Astrocyte (in vitro differentiated cells and primary cell): ENCODE results near the gene ARHGAP25. TPM values are rescaled to one million over a fixed set of nuclear protein-coding genes. Genes with fewer than 3 reads are reported as not detected.

Experiments used
- DNase-seq: peaks from one replicate; pipeline ENCODE4 v3.0.0-alpha.2; 2010; ENCODE audit warnings: low read depth
- FAIRE-seq: peaks from 2 replicates; lab custom pipeline; 2011; peaks lifted over from hg19 to GRCh38; lab: Jason Lieb, UNC
- H2AFZ ChIP-seq: 2 replicates; pipeline ENCODE4 v1.6.0; 2012; ENCODE audit warnings: low read depth, low read length, inconsistent platforms
- H3K27ac ChIP-seq: 2 replicates; pipeline ENCODE4 v1.5.1; 2011; ENCODE audit warnings: low read depth, low read length, inconsistent platforms
- H3K27me3 ChIP-seq: 2 replicates; pipeline ENCODE4 v1.6.0; 2011; ENCODE audit warnings: low read length, inconsistent platforms; ENCODE audit not compliant: insufficient read depth
- H3K36me3 ChIP-seq: 2 replicates; pipeline ENCODE4 v1.5.1; 2011; ENCODE audit warnings: low read length, inconsistent platforms; ENCODE audit not compliant: insufficient read depth
- H3K4me1 ChIP-seq: 2 replicates; pipeline ENCODE4 v1.5.1; 2011; ENCODE audit warnings: low read length, inconsistent platforms; ENCODE audit not compliant: insufficient read depth
- H3K4me2 ChIP-seq: 2 replicates; pipeline ENCODE4 v1.6.0; 2012; ENCODE audit warnings: low read length, inconsistent platforms
- H3K4me3 ChIP-seq: 2 replicates; pipeline ENCODE4 v1.5.1; 2011; ENCODE audit warnings: low read depth, mild to moderate bottlenecking, low read length, inconsistent platforms; ENCODE audit not compliant: insufficient read depth
- H3K79me2 ChIP-seq: 2 replicates; pipeline ENCODE4 v1.6.0; 2012; ENCODE audit warnings: mild to moderate bottlenecking, low read length, inconsistent platforms; ENCODE audit not compliant: insufficient read depth
- H3K9ac ChIP-seq: 2 replicates; pipeline ENCODE4 v1.6.0; 2012; ENCODE audit warnings: mild to moderate bottlenecking, low read length, inconsistent platforms
- H3K9me3 ChIP-seq: 2 replicates; pipeline ENCODE4 v1.5.1; 2012; ENCODE audit warnings: low read depth, mild to moderate bottlenecking, low read length, inconsistent platforms; ENCODE audit not compliant: insufficient read depth
- H4K20me1 ChIP-seq: 2 replicates; pipeline ENCODE4 v1.6.0; 2012; ENCODE audit warnings: low read length, inconsistent platforms; ENCODE audit not compliant: insufficient read depth
- H3K27ac Mint-ChIP-seq: one replicate; pipeline ENCODE4 v1.8.0; 2021; ENCODE audit warnings: mild to moderate bottlenecking, mixed read lengths; ENCODE audit not compliant: unreplicated experiment
- H3K27me3 Mint-ChIP-seq: one replicate; pipeline ENCODE4 v1.8.0; 2021; ENCODE audit warnings: low read depth, mixed read lengths; ENCODE audit not compliant: unreplicated experiment
- H3K36me3 Mint-ChIP-seq: one replicate; pipeline ENCODE4 v1.8.0; 2021; ENCODE audit warnings: low read depth, mixed read lengths; ENCODE audit not compliant: unreplicated experiment
- H3K4me1 Mint-ChIP-seq: one replicate; pipeline ENCODE4 v1.8.0; 2021; ENCODE audit warnings: low read depth, mixed read lengths; ENCODE audit not compliant: unreplicated experiment
- H3K4me3 Mint-ChIP-seq: one replicate; pipeline ENCODE4 v1.8.0; 2021; ENCODE audit warnings: mild to moderate bottlenecking, moderate library complexity, mixed read lengths; ENCODE audit not compliant: unreplicated experiment
- H3K9me3 Mint-ChIP-seq: one replicate; pipeline ENCODE4 v1.8.0; 2021; ENCODE audit warnings: mild to moderate bottlenecking, mixed read lengths; ENCODE audit not compliant: unreplicated experiment
- EZH2 ChIP-seq: IDR thresholded peaks from 2 replicates; pipeline ENCODE4 v1.6.1; 2012; ENCODE audit warnings: mild to moderate bottlenecking, low read length, inconsistent platforms; ENCODE audit not compliant: insufficient read depth
- total RNA-seq: library from RNA; stranded (reverse); gene quantifications from 2 replicates; pipeline ENCODE4 v1.2.1, GENCODE V29; 2021
- TF ChIP-seq, protein P1 (sequence below): IDR thresholded peaks from 2 replicates; pipeline ENCODE4 v1.5.1; 2011; ENCODE audit warnings: low read depth, mild to moderate bottlenecking, inconsistent platforms, low read length, moderate library complexity; ENCODE audit not compliant: insufficient read depth

Gene ARHGAP25
- total RNA-seq, 1 donor from 2014 or later = 0.30 TPM

- H3K4me3 Mint-ChIP-seq = no peak overlapping the region
- peaks cover 3% of the 10 kb centered on the region for H3K9me3 ChIP-seq
- no peaks in the 10 kb centered on the region for H3K79me2 ChIP-seq
- no peak overlapping the region for H3K27ac ChIP-seq
- no peak overlapping the region for H3K4me3 ChIP-seq
- no peak overlapping the region for H3K9ac ChIP-seq
- peaks cover 7% of the 10 kb centered on the region for H3K9me3 Mint-ChIP-seq
- H3K27me3 ChIP-seq = peaks cover 2% of the 10 kb centered on the region
- no peak overlapping the region for H3K4me2 ChIP-seq
- H2AFZ ChIP-seq = no peak overlapping the region
- H3K36me3 ChIP-seq = no peaks in the 10 kb centered on the region
- H3K27me3 Mint-ChIP-seq = no peaks in the 10 kb centered on the region
- H3K4me1 ChIP-seq = no peaks in the 10 kb centered on the region
- DNase-seq (no peak), FAIRE-seq (no peak)
- TF ChIP-seq, protein P1, sequence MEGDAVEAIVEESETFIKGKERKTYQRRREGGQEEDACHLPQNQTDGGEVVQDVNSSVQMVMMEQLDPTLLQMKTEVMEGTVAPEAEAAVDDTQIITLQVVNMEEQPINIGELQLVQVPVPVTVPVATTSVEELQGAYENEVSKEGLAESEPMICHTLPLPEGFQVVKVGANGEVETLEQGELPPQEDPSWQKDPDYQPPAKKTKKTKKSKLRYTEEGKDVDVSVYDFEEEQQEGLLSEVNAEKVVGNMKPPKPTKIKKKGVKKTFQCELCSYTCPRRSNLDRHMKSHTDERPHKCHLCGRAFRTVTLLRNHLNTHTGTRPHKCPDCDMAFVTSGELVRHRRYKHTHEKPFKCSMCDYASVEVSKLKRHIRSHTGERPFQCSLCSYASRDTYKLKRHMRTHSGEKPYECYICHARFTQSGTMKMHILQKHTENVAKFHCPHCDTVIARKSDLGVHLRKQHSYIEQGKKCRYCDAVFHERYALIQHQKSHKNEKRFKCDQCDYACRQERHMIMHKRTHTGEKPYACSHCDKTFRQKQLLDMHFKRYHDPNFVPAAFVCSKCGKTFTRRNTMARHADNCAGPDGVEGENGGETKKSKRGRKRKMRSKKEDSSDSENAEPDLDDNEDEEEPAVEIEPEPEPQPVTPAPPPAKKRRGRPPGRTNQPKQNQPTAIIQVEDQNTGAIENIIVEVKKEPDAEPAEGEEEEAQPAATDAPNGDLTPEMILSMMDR = no peak
- TF ChIP-seq EZH2 = no peak
- no peaks in the 10 kb centered on the region for H4K20me1 ChIP-seq
- H3K27ac Mint-ChIP-seq = no peak overlapping the region
- no peaks in the 10 kb centered on the region for H3K36me3 Mint-ChIP-seq
- no peaks in the 10 kb centered on the region for H3K4me1 Mint-ChIP-seq
Observed at GRCh38 chr2:68695971-68696370, 38.6 kb upstream of the ARHGAP25 start.

DNA sequence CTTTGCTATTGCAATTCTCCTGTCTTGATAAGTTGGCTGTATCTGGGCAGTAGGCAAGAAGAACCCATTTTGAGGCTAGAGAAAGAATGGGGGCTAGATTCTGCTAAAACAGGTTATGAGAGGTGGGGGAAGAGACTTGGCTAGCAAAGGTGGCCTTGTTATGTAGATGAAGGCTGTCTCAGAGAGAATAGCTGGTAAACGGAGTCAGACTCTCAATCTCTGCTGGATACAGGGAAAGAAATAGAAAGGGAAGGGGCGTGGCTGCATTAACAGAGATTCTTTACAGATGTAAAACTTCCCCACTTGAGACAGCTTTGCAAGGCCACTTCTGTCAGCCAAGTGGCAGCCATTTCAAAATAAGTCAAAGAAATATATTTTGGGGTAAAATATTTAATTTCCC lies 38.1 kb upstream of the ARHGAP25 start:
- H3K9me3 Mint-ChIP-seq = peaks cover 7% of the 10 kb centered on the region
- no peaks in the 10 kb centered on the region for H3K36me3 ChIP-seq

More for the DNA sequence above, 38.1 kb upstream of the ARHGAP25 start:
- Histone ChIP-seq H3K27ac (no peak overlapping the region), H3K4me3 (no peak overlapping the region), H4K20me1 (no peaks in the 10 kb centered on the region), H3K9me3 (peaks cover 3% of the 10 kb centered on the region), H3K27me3 (peaks cover 2% of the 10 kb centered on the region), H3K4me2 (no peak overlapping the region), H3K79me2 (no peaks in the 10 kb centered on the region), H3K9ac (no peak overlapping the region), H3K4me1 (no peaks in the 10 kb centered on the region), H2AFZ (no peak overlapping the region)
- H3K4me3 Mint-ChIP-seq = no peak overlapping the region
- H3K27me3 Mint-ChIP-seq = no peaks in the 10 kb centered on the region
- no peak overlapping the region for H3K27ac Mint-ChIP-seq
- no peak for TF ChIP-seq EZH2
- TF ChIP-seq, protein P1 = no peak
- no peaks in the 10 kb centered on the region for H3K4me1 Mint-ChIP-seq
- FAIRE-seq (no peak), DNase-seq (no peak)
- no peaks in the 10 kb centered on the region for H3K36me3 Mint-ChIP-seq
